Upper lobe of right lung (tissue), 1 donor: ENCODE results near the gene METTL16. TPM values are rescaled to one million over a fixed set of nuclear protein-coding genes. Genes with fewer than 3 reads are reported as not detected.

Experiments
- ATAC-seq: fragments of 200-7000 bp; cut with Tn5 transposase; one replicate; pipeline ENCODE4 v1.9.1; 2020; ENCODE audit warnings: mild to moderate bottlenecking, moderate library complexity
- DNase-seq: peaks from one replicate; pipeline ENCODE4 v3.0.0-alpha.2; 2020
- H3K27ac ChIP-seq: fragments of 200-600 bp; one replicate; pipeline ENCODE4 v1.8.0; 2022
- H3K27me3 ChIP-seq: fragments of 200-600 bp; one replicate; pipeline ENCODE4 v1.8.0; 2022; ENCODE audit warnings: mild to moderate bottlenecking
- H3K36me3 ChIP-seq: fragments of 200-600 bp; one replicate; pipeline ENCODE4 v1.8.0; 2022
- H3K4me1 ChIP-seq: fragments of 200-600 bp; one replicate; pipeline ENCODE4 v1.8.0; 2022
- H3K4me3 ChIP-seq: fragments of 200-600 bp; one replicate; pipeline ENCODE4 v1.8.0; 2022; ENCODE audit warnings: mild to moderate bottlenecking
- H3K9me3 ChIP-seq: fragments of 200-600 bp; one replicate; pipeline ENCODE4 v1.8.0; 2022
- CTCF ChIP-seq: fragments of 200-600 bp; IDR thresholded peaks from one replicate; pipeline ENCODE4 v1.8.0; 2022; ENCODE audit warnings: antibody characterized with exemption
- intact Hi-C: fragments of 100-400 bp; cut with DNase I; formaldehyde crosslinking; loops from one replicate; pipeline ENCODE4 v1.11.0; 2022
- total RNA-seq: library from RNA; stranded (reverse); fragmentation: NEBNext Ultra II Directional; extraction: Animal tissue kit (Norgen Biotek cat#: 25700); gene quantifications from one replicate; pipeline ENCODE4 v1.2.1, GENCODE V29; 2021
- donor health status: DM: no; HTN: yes; CAD: no; lungs with severe emphysema.

Gene METTL16
- total RNA-seq, 1 donor from 2014 or later, result 30.0 TPM

DNA sequence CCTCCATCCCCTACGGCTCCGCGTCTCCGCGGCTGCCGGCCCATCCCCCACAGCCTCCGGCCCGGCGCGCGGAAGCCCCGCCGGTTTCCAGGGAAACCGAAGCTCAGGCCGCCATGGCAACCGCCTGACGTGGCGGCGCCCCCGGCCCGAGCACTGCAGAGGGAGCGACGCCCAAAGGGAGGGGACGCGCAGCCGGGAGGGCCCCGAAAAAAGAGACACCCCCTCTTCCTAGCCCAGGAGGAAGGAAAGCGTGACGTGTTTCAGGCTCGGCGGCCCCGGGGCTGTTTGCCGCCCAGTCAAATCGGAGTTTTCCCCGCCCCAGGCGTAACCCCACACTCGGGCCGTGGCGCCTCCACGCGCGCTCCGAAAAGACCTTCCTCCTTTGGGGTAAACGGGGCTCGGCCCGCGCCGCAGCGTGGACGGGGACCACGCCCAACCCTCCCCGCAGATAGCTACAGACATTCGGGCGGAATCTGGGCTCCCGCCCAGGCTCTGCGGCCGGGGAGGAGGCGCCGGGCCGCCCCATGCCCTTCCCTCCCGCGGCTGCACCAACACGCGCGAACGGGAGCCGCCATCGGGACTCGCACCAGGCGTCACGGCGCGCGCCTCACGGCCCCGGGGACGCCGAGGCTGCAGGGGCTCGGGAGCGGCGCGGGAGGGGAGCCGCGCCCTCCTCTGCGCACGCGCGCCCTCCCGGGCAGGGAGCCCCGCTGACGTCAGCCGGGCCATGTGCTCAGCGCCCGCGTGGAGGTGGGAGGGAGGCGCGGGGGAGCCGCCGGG lies 118.3 kb downstream of the METTL16 start:
- H3K4me1 ChIP-seq, result peaks cover 65% of the 10 kb centered on the region
- intact Hi-C loops, result no loop called here
- H3K27ac ChIP-seq, result peak overlapping the region; percentile 98
- no peaks in the 10 kb centered on the region for H3K36me3 ChIP-seq
- peak overlapping the region; percentile 84 for H3K4me3 ChIP-seq
- TF ChIP-seq CTCF, result no peak
- peak; percentile 96 for DNase-seq
- ATAC-seq, result peak; percentile 62
- H3K9me3 ChIP-seq, result no peaks in the 10 kb centered on the region
- no peaks in the 10 kb centered on the region for H3K27me3 ChIP-seq

DNA sequence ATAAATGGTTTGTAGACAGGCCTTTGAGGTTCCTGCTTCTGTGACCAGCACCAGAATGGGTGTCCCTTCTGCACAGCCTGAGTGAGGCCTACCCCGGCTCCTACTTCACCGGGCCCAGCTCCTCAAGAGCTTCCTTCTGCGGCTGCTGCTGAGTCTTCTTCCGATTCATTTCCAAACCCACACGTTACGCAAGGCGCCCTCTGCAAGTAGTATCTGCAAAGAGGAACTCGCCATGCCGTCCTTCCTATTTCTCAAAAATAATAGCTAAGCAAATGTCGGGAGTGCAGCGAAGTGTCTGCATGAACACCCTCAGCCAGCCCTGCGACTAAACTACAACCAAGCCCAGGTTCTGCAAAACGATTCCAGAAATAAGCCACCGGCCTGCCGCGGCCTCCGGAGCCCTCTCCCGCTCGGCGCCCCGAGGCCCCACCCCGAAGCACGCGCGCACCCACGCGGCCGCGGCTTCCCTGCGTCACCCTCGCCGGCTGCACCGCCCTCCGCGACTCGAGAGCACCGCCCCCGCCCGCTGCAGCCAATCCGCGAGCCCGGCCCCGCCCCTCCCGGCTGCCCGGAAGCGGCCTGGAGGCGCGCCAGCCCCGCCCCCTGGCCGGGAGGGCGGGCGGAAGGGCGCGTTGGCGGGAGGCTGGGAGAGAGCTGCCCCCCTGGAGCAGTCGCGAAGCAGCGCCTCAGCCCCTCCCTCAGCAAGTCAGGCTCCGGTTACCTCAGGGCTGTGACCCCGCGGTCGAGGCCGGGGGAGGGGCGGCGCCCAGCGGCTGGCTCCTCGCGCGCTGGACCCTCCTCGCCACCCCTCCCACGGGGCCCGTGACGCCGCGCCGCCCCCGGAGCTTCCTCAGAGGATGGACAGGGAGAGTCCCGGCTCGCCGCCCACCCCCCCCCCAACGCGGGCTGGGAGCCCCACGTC lies 119.2 kb downstream of the METTL16 start:
- peaks cover 56% of the 10 kb centered on the region for H3K4me1 ChIP-seq

GRCh38 chr17:2391597-2392251 lies 120.0 kb downstream of the METTL16 start:
- peaks cover 50% of the 10 kb centered on the region for H3K4me1 ChIP-seq
- intact Hi-C loops, result no loop called here
- no peaks in the 10 kb centered on the region for H3K9me3 ChIP-seq
- ATAC-seq (no peak), DNase-seq (no peak)
- H3K36me3 ChIP-seq, result peaks cover 7% of the 10 kb centered on the region
- H3K27ac ChIP-seq, result peak overlapping the region; percentile 98
- H3K4me3 ChIP-seq, result peak overlapping the region; percentile 84
- no peaks in the 10 kb centered on the region for H3K27me3 ChIP-seq
- TF ChIP-seq CTCF, result no peak

More for the DNA sequence above, 119.2 kb downstream of the METTL16 start:
- TF ChIP-seq CTCF, result no peak
- intact Hi-C loops, result no loop called here
- peak overlapping the region; percentile 84 for H3K4me3 ChIP-seq
- no peaks in the 10 kb centered on the region for H3K9me3 ChIP-seq
- peak overlapping the region; percentile 98 for H3K27ac ChIP-seq
- H3K36me3 ChIP-seq, result no peaks in the 10 kb centered on the region
- DNase-seq (peak; percentile 99), ATAC-seq (peak; percentile 78)
- no peaks in the 10 kb centered on the region for H3K27me3 ChIP-seq

- Histone ChIP-seq H3K36me3 (peaks cover 22% of the 10 kb centered on the region), H3K9me3 (no peaks in the 10 kb centered on the region), H3K4me1 (peaks cover 36% of the 10 kb centered on the region), H3K4me3 (no peak overlapping the region), H3K27me3 (no peaks in the 10 kb centered on the region), H3K27ac (peak overlapping the region; percentile 98)
- ATAC-seq (no peak), DNase-seq (no peak)
- intact Hi-C loops, result no loop called here
- TF ChIP-seq CTCF, result no peak
Measured at GRCh38 chr17:2390199-2390836, 121.4 kb downstream of the METTL16 start.

DNA sequence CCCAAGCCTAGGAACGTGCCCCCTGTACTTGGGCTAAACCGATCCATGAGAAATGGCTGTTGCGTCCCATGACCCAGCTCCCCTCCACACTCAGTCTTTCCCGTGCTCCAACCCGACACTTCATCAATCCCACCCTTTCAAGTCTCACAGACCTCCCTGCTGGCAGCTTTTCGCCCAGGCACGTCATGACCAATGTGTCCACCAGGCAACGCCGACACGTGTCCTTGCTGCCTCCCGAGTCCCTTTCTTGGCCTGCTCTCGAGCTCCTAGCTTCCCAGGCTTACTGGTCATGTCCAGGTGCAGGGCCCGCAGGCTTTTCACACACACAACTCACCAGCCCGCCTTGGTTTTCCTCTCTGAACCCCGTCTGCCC lies 123.0 kb downstream of the METTL16 start:
- H3K4me3 ChIP-seq, result no peak overlapping the region
- intact Hi-C loops, result no loop called here
- ATAC-seq (no peak), DNase-seq (no peak)
- TF ChIP-seq CTCF, result no peak
- no peak overlapping the region for H3K27ac ChIP-seq
- H3K36me3 ChIP-seq, result peaks cover 22% of the 10 kb centered on the region
- no peaks in the 10 kb centered on the region for H3K27me3 ChIP-seq
- H3K9me3 ChIP-seq, result no peaks in the 10 kb centered on the region
- H3K4me1 ChIP-seq, result peaks cover 25% of the 10 kb centered on the region
